K562 (cell line): ENCODE measurements around the gene GNAS-AS1. TPM values are rescaled to one million over a fixed set of nuclear protein-coding genes. Genes with fewer than 3 reads are reported as not detected.

Experiments used
- ATAC-seq: fragments of 200-7000 bp; cut with Tn5 transposase; 3 replicates; pipeline ENCODE4 v1.9.1; 2020; ENCODE audit warnings: moderate library complexity
- BruUV-seq: library from RNA; stranded (reverse); fragments of 400-500 nt; replicated peaks from 2 replicates; lab custom pipeline; 2021; lab: Mats Ljungman, UMichigan
- CTCF ChIA-PET: fragments of 300-600 bp; formaldehyde crosslinking; extraction: SDS; loops from one replicate; lab custom pipeline; 2021; ENCODE audit warnings: low intra/inter-chr PET ratio; lab: Yijun Ruan, JAX
- POLR2A ChIA-PET: fragments of 300-600, 350-650 bp; sonication (Branson Sonifier 250); formaldehyde crosslinking; extraction: SDS; loops from one replicate; lab custom pipeline; 2021; ENCODE audit warnings: antibody characterized with exemption, inconsistent platforms; lab: Yijun Ruan, JAX
- DNase-seq, 4 experiments: peaks; one replicate each; pipeline versions ENCODE4 v3.0.0 to v3.0.0-alpha.2; 2011 to 2018; ENCODE audit warnings: low spot score in 3 of 4, mixed read lengths in 3 of 4; ENCODE audit errors: extremely low read depth in 1 of 4
- FAIRE-seq: peaks from 2 replicates; lab custom pipeline; 2011; peaks lifted over from hg19 to GRCh38; lab: Jason Lieb, UNC
- H2AFZ ChIP-seq: 2 replicates; pipeline ENCODE4 v1.6.0; 2011; ENCODE audit warnings: low read depth, low read length, control low read depth, inconsistent platforms
- H3K27ac ChIP-seq: fragments of 200-600 bp; 3 replicates; pipeline ENCODE4 v1.8.0; 2011; ENCODE audit warnings: low read depth, mild to moderate bottlenecking, control low read depth, inconsistent platforms, low read length, moderate library complexity, mixed read lengths; ENCODE audit errors: extremely low read depth
- H3K27me3 ChIP-seq, 2 experiments: fragments of 300-600 bp in 1 of 2; 2 replicates in 1 of 2; 3 replicates in 1 of 2; pipeline versions ENCODE4 v1.6.0 to v1.8.0; 2011; ENCODE audit warnings: inconsistent platforms in 2 of 2, low read length in 2 of 2, mild to moderate bottlenecking in 1 of 2, mixed read lengths in 1 of 2, moderate library complexity in 1 of 2; ENCODE audit not compliant: control insufficient read depth in 2 of 2, insufficient read depth in 2 of 2
- H3K36me3 ChIP-seq: fragments of 300-600 bp; 3 replicates; pipeline ENCODE4 v1.8.0; 2011; ENCODE audit warnings: mild to moderate bottlenecking, low read length, inconsistent platforms; ENCODE audit not compliant: control insufficient read depth, insufficient read depth
- H3K4me1 ChIP-seq, 2 experiments: fragments of 200-600 bp in 1 of 2; replicated peaks in 1 of 2; 2 replicates in 1 of 2; 3 replicates in 1 of 2; pipeline versions ENCODE4 v1.5.1 to v1.8.0; 2011; ENCODE audit warnings: inconsistent platforms in 2 of 2, low read length in 2 of 2, mild to moderate bottlenecking in 1 of 2, mixed read lengths in 1 of 2, moderate library complexity in 1 of 2; ENCODE audit not compliant: control insufficient read depth in 2 of 2, insufficient read depth in 2 of 2
- H3K4me2 ChIP-seq: 2 replicates; pipeline ENCODE4 v1.6.1; 2011; ENCODE audit warnings: low read length, control low read depth, inconsistent platforms, mixed read lengths; ENCODE audit not compliant: insufficient read depth
- H3K4me3 ChIP-seq: fragments of 200-600 bp; sonication (generic), shearing (Covaris generic); 2 replicates; pipeline ENCODE4 v1.5.1; 2016; ENCODE audit warnings: control low read depth, inconsistent platforms
- H3K79me2 ChIP-seq: fragments of 200-600 bp; 3 replicates; pipeline ENCODE4 v1.8.0; 2011; ENCODE audit warnings: low read length, inconsistent platforms; ENCODE audit not compliant: control insufficient read depth, insufficient read depth
- H3K9ac ChIP-seq, 2 experiments: 2 replicates each; pipeline versions ENCODE4 v1.6.0 to v1.6.1; 2011; ENCODE audit warnings: low read depth in 2 of 2, low read length in 2 of 2, control low read depth in 1 of 2, inconsistent platforms in 1 of 2, mild to moderate bottlenecking in 1 of 2, mixed read lengths in 1 of 2; ENCODE audit not compliant: insufficient read depth in 1 of 2
- H3K9me1 ChIP-seq: one replicate; pipeline ENCODE4 v1.6.0; 2011; ENCODE audit warnings: inconsistent platforms, mild to moderate bottlenecking, low read length, moderate library complexity; ENCODE audit not compliant: control insufficient read depth, insufficient read depth
- H3K9me3 ChIP-seq: replicated peaks from 2 replicates; pipeline ENCODE4 v1.5.1; 2011; ENCODE audit warnings: low read depth, low read length, inconsistent platforms; ENCODE audit not compliant: control insufficient read depth, insufficient read depth
- H4K20me1 ChIP-seq: replicated peaks from 2 replicates; pipeline ENCODE4 v1.6.1; 2011; ENCODE audit warnings: low read length, inconsistent platforms, mixed read lengths; ENCODE audit not compliant: control insufficient read depth, insufficient read depth
- ARHGAP35 ChIP-seq: fragments of 450-650 bp; IDR thresholded peaks from 2 replicates; pipeline ENCODE4 v1.6.1; 2018; ENCODE audit not compliant: partially characterized antibody
- CBFB ChIP-seq: sonication (generic); formaldehyde crosslinking; IDR thresholded peaks from 2 replicates; pipeline ENCODE4 v1.4.0; 2020; ENCODE audit warnings: mild to moderate bottlenecking, missing genetic modification reagents
- DNMT1 ChIP-seq: fragments of 450-650 bp; IDR thresholded peaks from 2 replicates; pipeline ENCODE4 v1.6.1; 2016; ENCODE audit warnings: antibody characterized with exemption, mild to moderate bottlenecking
- ESRRA ChIP-seq: fragments of 450-650 bp; IDR thresholded peaks from 2 replicates; pipeline ENCODE4 v1.6.1; 2014; ENCODE audit warnings: low read depth, mild to moderate bottlenecking, moderate library complexity, borderline replicate concordance
- GATAD2B ChIP-seq: fragments of 450-650 bp; IDR thresholded peaks from 2 replicates; pipeline ENCODE4 v1.6.1; 2017; ENCODE audit warnings: mild to moderate bottlenecking, borderline replicate concordance
- HOMEZ ChIP-seq: fragments of 250-450 bp; sonication (Bioruptor Pico); IDR thresholded peaks from 2 replicates; pipeline ENCODE4 v1.4.0; 2020; ENCODE audit warnings: mild to moderate bottlenecking, moderate library complexity
- NCOA4 ChIP-seq: fragments of 450-650 bp; IDR thresholded peaks from 2 replicates; pipeline ENCODE4 v1.6.1; 2018; ENCODE audit warnings: mild to moderate bottlenecking; ENCODE audit not compliant: partially characterized antibody
- POLR2AphosphoS2 ChIP-seq: IDR thresholded peaks from 2 replicates; pipeline ENCODE4 v1.6.1; 2012; ENCODE audit warnings: low read length, improper control_type of control experiment
- PTBP1 ChIP-seq: fragments of 200-400 bp; formaldehyde crosslinking; IDR thresholded peaks from 2 replicates; pipeline ENCODE4 v1.6.1; 2017; ENCODE audit warnings: low read depth, low read length
- RBM14 ChIP-seq: fragments of 200-400 bp; formaldehyde crosslinking; IDR thresholded peaks from 2 replicates; pipeline ENCODE4 v1.6.1; 2018; ENCODE audit warnings: low read depth, mild to moderate bottlenecking, low read length, moderate library complexity, borderline replicate concordance; ENCODE audit not compliant: insufficient read depth
- SUPT5H ChIP-seq: fragments of 450-650 bp; IDR thresholded peaks from 2 replicates; pipeline ENCODE4 v1.6.1; 2016
- TAF7 ChIP-seq: fragments of 450-650 bp; IDR thresholded peaks from 2 replicates; pipeline ENCODE4 v1.6.1; 2016; ENCODE audit warnings: missing genetic modification characterization, missing compliant biosample characterization
- ZBTB2 ChIP-seq: fragments of 450-650 bp; IDR thresholded peaks from 2 replicates; pipeline ENCODE4 v1.6.1; 2016; ENCODE audit warnings: antibody characterized with exemption
- ZNF57 ChIP-seq: fragments of 450-650 bp; formaldehyde crosslinking; IDR thresholded peaks from 2 replicates; pipeline ENCODE4 v1.4.0; 2020; ENCODE audit warnings: mild to moderate bottlenecking, moderate library complexity
- ZNF780A ChIP-seq: fragments of 250-450 bp; sonication (Bioruptor Pico); IDR thresholded peaks from 2 replicates; pipeline ENCODE4 v1.5.0; 2021; ENCODE audit warnings: mild to moderate bottlenecking
- WGBS: fragments of 100-300 bp; shearing (Covaris generic); methylation state at CpG from one replicate; pipeline ENCODE4 v1.1.6; 2016; ENCODE audit warnings: low coverage, mixed read lengths; ENCODE audit not compliant: insufficient coverage; ENCODE audit errors: missing lambda C conversion rate; 5-methylcytosine and 5-hydroxymethylcytosine counted together
- in situ Hi-C: fragments of 300-500 bp; cut with MboI; formaldehyde crosslinking; loops from 4 replicates; pipeline ENCODE4 v1.15.0; 2018; ENCODE audit warnings: inconsistent platforms, mixed read lengths
- intact Hi-C: fragments of 100-400 bp; cut with micrococcal nuclease; formaldehyde crosslinking; loops from 2 replicates; pipeline ENCODE4 v1.14.2; 2022
- polyA plus RNA-seq, 8 experiments: library from polyadenylated mRNA; depleted of rRNA in 4 of 8; stranded (reverse) in 5 of 8; unstranded in 3 of 8; fragments of >200 nt; fragmentation: Nextera tagmentation in 2 of 8; fragmentation: Illumina TruSeq in 1 of 8; extraction: Ambion mirVana in 2 of 8; extraction: Trizol in 1 of 8; gene quantifications; 2 replicates each; pipeline versions ENCODE4 v1.2.1 to v1.2.3, GENCODE V29; 2011 to 2014; ENCODE audit warnings: inconsistent platforms in 1 of 8, missing spikeins in 1 of 8
- total RNA-seq, 7 experiments: library from RNA; depleted of rRNA in 6 of 7; stranded (reverse); fragments of >200 nt in 6 of 7; fragmentation: Illumina TruSeq in 2 of 7; extraction: Trizol in 2 of 7; gene quantifications; 2 replicates each; pipeline versions ENCODE4 v1.2.1 to v1.2.3, GENCODE V29; 2011 to 2021; ENCODE audit warnings: low replicate concordance in 1 of 7
- TF ChIP-seq, protein P1 (sequence below): sonication (generic); formaldehyde crosslinking; IDR thresholded peaks from 2 replicates; pipeline ENCODE4 v1.8.0; 2022; ENCODE audit warnings: mild to moderate bottlenecking, missing genetic modification reagents

The GNAS-AS1 gene
- total and polyA plus RNA-seq, 9 of the 15 experiments (the other 6 are each of a cell fraction or from before 2014, with no cell fraction given), result 0.04 to 2.5 (median 0.25) TPM

DNA sequence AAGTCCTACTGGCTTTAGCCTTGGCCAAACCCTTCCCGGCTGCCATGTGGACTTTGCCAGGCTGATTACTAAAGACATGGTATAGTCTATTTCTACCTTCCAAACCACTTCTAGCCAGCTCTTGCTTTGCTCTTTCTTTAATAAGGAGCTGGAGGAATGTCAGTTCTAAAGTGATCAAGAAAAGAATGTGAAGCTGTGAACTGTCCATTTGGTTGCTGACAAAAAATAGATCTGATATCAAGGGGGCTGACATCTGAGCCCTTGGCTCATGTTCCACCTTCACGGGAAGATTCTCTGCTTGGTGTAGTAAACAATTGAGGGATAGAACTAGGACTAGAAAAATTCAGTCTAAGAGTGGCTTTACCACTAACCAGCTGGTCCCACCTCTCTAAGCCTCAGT is 22.6 kb downstream of the GNAS-AS1 start (continued):
- TF ChIP-seq NCOA4, result no peak
- TF ChIP-seq, all 486 proteins: peak for 0

DNA sequence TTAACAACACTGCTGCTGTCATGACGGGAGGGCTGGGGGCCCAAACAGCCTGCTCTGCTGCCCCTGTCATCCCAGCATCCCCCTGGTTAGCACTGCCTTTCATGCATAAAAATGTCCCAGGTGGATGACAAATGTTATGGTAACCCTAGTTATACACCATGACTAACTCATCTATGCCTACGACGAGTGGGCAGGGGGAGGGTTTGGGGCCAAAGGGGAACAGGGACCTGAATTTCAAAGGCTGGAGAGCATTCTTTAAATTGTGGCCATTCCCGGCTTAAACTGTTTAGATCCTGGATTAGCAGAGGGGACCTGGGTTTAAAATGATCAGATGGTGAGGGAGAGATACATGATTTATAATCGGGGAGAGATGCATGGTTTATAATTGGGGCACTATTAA is 24.4 kb downstream of the GNAS-AS1 start:
- Histone ChIP-seq H3K9ac (no peak overlapping the region), H3K9me3 (no peaks in the 10 kb centered on the region), H3K4me2 (no peak overlapping the region), H3K4me3 (no peak overlapping the region), H3K9me1 (no peaks in the 10 kb centered on the region), H3K4me1 (no peaks in the 10 kb centered on the region), H2AFZ (no peak overlapping the region), H3K36me3 (no peaks in the 10 kb centered on the region), H3K79me2 (no peaks in the 10 kb centered on the region), H4K20me1 (no peaks in the 10 kb centered on the region), H3K27ac (no peak overlapping the region), H3K27me3 (peaks cover 4 to 19% of the 10 kb centered on the region in 2 experiments; a peak in 3 of 5 replicates)
- in situ Hi-C loops, result loop anchor here (10.0 kb wide), 1 partner anchor 351 kb away; no protein-coding TSS in a partner anchor
- ATAC-seq (no peak), FAIRE-seq (no peak), DNase-seq (no peak)
- no TSS peak for BruUV-seq
- CTCF ChIA-PET, result no interaction called here
- WGBS, result 5% methylated on average over 5 of the region's 5 CpGs
- POLR2A ChIA-PET, result no interaction called here
- intact Hi-C loops, result no loop called here
- TF ChIP-seq CBFB (CRISPR knock-in tag) (no peak), ARHGAP35 (no peak), POLR2AphosphoS2 (no peak), ZBTB2 (no peak), ZNF57 (CRISPR knock-in tag) (no peak), PTBP1 (no peak), GATAD2B (no peak), HOMEZ (no peak), DNMT1 (no peak), ESRRA (no peak), ZNF780A (CRISPR knock-in tag) (no peak), TAF7 (tag) (no peak), RBM14 (no peak), SUPT5H (no peak)
- TF ChIP-seq, protein P1, sequence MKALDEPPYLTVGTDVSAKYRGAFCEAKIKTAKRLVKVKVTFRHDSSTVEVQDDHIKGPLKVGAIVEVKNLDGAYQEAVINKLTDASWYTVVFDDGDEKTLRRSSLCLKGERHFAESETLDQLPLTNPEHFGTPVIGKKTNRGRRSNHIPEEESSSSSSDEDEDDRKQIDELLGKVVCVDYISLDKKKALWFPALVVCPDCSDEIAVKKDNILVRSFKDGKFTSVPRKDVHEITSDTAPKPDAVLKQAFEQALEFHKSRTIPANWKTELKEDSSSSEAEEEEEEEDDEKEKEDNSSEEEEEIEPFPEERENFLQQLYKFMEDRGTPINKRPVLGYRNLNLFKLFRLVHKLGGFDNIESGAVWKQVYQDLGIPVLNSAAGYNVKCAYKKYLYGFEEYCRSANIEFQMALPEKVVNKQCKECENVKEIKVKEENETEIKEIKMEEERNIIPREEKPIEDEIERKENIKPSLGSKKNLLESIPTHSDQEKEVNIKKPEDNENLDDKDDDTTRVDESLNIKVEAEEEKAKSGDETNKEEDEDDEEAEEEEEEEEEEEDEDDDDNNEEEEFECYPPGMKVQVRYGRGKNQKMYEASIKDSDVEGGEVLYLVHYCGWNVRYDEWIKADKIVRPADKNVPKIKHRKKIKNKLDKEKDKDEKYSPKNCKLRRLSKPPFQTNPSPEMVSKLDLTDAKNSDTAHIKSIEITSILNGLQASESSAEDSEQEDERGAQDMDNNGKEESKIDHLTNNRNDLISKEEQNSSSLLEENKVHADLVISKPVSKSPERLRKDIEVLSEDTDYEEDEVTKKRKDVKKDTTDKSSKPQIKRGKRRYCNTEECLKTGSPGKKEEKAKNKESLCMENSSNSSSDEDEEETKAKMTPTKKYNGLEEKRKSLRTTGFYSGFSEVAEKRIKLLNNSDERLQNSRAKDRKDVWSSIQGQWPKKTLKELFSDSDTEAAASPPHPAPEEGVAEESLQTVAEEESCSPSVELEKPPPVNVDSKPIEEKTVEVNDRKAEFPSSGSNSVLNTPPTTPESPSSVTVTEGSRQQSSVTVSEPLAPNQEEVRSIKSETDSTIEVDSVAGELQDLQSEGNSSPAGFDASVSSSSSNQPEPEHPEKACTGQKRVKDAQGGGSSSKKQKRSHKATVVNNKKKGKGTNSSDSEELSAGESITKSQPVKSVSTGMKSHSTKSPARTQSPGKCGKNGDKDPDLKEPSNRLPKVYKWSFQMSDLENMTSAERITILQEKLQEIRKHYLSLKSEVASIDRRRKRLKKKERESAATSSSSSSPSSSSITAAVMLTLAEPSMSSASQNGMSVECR (CRISPR knock-in tag), result no peak
